Loucy (cell line): ENCODE measurements around the gene SH3BP4.

ENCODE experiments used
- CTCF ChIP-seq: fragments of 200-600 bp; sonication (generic); conservative IDR thresholded peaks from 2 replicates; pipeline ENCODE4 v1.5.1; 2014; ENCODE audit warnings: mild to moderate bottlenecking, antibody characterized with exemption, low read length
- EZH2phosphoT487 ChIP-seq: fragments of 200-600 bp; IDR thresholded peaks from 2 replicates; pipeline ENCODE4 v1.6.1; 2018; ENCODE audit warnings: antibody characterized with exemption, mild to moderate bottlenecking, moderate library complexity, borderline replicate concordance

GRCh38 chr2:235030126-235030525, 78.3 kb downstream of the SH3BP4 start:
- TF ChIP-seq CTCF = no peak
- no peak for TF ChIP-seq EZH2phosphoT487
